GF-D8 (cell line): Measurements from ENCODE around the gene MCFD2.
"Not testable (repeated sequence)": the region's sequence is repeated elsewhere in the genome, so short reads cannot be mapped to it uniquely, and the experiment has no call there.

Experiments
- DNase-seq: peaks from one replicate; lab custom pipeline; 2025; lab: John Stamatoyannopoulos, UW

MCFD2 gene

GRCh38 chr2:46902465-46902864 is 13.1 kb downstream of the MCFD2 start:
- no peak for DNase-seq

- no peak for DNase-seq
Observed at GRCh38 chr2:46901611-46902010, 14.0 kb downstream of the MCFD2 start.

GRCh38 chr2:46900381-46900780 is 15.2 kb downstream of the MCFD2 start:
- no peak for DNase-seq

GRCh38 chr2:46899053-46899452 is 16.6 kb downstream of the MCFD2 start:
- no peak for DNase-seq

- no peak for DNase-seq
Observed at GRCh38 chr2:46898024-46898423, 17.6 kb downstream of the MCFD2 start.

- DNase-seq: no peak
Observed at GRCh38 chr2:46893269-46893939, 22.2 kb downstream of the MCFD2 start.

GRCh38 chr2:46891956-46892553 is 23.6 kb downstream of the MCFD2 start:
- no peak for DNase-seq

GRCh38 chr2:46888421-46888952 is 27.1 kb downstream of the MCFD2 start:
- DNase-seq: no peak

- no peak for DNase-seq
Observed at GRCh38 chr2:46887028-46887885, 28.3 kb downstream of the MCFD2 start.

GRCh38 chr2:46886268-46887027 is 29.2 kb downstream of the MCFD2 start:
- no peak for DNase-seq

- no peak for DNase-seq
Observed at GRCh38 chr2:46885376-46885775, 30.2 kb downstream of the MCFD2 start.

DNA sequence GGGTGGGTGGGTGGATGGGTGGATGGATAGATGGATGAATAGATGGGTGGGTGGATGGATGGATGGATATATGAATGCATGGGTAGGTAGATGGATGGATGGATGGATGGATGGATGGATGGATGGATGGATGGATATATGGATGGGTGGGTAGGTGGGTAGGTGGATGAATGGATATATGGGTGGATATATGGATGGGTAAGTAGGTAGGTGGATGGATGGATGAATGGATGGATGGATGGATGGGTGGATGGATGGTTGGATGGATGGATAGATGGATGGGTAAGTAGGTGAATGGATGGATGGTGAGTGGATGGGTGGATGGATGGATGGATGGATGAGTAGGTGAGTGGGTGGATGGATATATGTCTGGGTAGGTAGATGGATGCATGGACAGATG is 36.1 kb downstream of the MCFD2 start:
- DNase-seq: no peak

DNA sequence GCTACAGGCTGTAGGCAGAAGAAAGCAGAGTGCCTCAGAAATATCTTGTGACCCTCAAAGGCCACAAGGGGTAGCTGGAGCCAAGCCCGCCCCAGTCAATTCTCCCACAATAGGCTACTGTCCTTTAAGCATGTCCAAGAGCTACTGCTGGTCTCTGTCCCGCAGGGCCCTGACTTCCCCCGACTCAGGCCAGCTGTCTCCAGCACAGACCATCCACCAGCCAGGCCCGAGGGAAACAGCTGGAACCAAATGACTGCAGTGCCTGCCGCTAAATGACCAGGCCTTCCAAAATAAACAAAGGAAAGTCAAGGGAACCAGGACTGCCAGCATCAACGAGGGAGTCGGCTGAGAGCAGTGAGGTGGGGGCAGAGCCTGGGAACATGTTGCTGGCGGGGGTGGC is 36.7 kb downstream of the MCFD2 start:
- no peak for DNase-seq

- no peak for DNase-seq
Observed at GRCh38 chr2:46878240-46878877, 37.2 kb downstream of the MCFD2 start.

DNA sequence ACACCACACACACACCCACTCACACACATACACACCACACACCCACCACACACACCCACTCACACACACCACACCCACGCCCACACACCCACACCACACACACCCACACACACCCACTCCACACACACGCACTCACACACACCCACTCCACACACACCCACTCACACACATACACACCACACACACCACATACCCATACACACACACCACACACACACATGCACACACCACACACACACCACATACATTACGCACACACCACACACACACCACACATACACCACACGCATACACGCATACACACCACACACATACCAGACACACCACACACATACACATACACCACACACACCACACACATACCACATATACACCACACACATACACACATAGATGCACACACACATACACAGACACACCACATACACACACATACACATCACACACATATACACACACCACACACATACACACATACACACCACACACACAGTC is 37.9 kb downstream of the MCFD2 start:
- DNase-seq: no peak

DNA sequence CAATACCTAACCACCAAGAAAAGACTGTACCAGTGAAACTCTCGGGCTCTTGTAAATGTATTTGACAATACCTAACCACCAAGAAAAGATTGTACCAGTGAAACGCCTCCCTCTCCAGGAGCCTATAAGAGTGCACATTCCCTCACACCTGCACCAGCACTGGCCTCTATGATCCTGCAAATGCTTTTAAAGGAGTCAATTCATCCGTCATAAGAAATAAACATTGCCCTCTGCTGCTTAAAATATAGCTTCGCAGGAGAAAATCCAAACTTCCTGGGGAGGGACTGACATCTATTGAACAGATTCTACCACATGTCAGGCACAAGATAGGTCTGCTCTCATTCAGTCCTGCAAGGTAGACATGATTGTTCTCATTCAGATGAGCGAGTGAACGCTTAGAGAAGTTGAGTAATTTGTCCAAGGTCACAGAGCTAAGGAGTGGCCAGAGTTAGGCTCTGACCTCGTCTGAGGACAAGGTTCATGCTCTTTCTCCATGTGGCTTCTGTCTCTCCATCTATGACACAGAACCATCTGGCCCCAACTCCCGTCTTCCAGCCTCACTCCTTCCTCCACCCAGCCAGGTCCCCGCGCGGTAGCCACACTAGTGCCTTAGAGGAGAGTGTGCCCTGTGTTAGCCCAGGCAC is 38.7 kb downstream of the MCFD2 start:
- DNase-seq: peak; percentile 2

GRCh38 chr2:46875962-46876689 is 39.5 kb downstream of the MCFD2 start:
- not testable (repeated sequence) for DNase-seq

DNA sequence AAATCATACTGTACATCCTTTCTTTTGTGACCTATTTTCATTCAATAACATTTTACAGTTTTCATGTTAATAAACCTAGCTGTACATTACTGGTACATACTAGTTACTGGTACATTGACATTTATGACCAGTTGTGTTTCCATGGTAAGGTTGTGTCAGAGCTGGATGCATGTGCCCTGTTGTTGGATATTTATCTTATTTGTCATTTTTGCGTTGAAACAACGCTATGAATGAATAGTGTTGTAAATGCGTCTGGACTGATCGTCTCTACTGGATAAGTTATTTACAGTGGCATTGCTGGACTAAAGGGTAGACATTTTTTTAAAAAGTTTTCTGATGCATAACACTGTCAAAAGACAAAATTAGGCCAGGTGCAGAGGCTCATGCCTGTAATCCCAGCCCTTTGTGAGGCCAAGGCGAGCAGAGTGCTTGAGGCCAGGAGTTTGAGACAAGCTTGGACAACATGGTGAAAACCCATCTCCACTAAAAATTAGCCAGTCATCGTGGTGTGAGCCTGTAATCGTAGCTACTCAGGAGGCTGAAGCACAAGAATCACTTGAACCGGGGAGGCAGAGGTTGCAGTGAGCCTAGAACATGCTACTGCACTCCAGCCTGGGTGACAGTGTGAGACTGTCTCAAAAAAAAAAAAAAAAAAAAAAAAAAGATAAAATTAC is 40.2 kb downstream of the MCFD2 start:
- DNase-seq: no peak

- no peak for DNase-seq
Observed at GRCh38 chr2:46874236-46874929, 41.2 kb downstream of the MCFD2 start.
